BLaER1 treated with 17β-estradiol and CSF1 and Interleukin-3, amounts not matched to agents 10 nM and 100 nM (cell line): Measurements from ENCODE around the gene LIPG.
"Not testable (repeated sequence)": the region's sequence is repeated elsewhere in the genome, so short reads cannot be mapped to it uniquely, and the experiment has no call there.

ENCODE experiments used
- H3K27ac ChIP-seq, 11 experiments: shearing (Covaris generic); formaldehyde crosslinking; 2 replicates each; pipeline ENCODE4 v1.8.1; 2022
- H3K27me3 ChIP-seq, 11 experiments: shearing (Covaris generic); formaldehyde crosslinking; 2 replicates each; pipeline ENCODE4 v1.8.1; 2022
- H3K36me3 ChIP-seq, 11 experiments: shearing (Covaris generic); formaldehyde crosslinking; 2 replicates each; pipeline ENCODE4 v1.8.1; 2022
- H3K4me1 ChIP-seq, 10 experiments: shearing (Covaris generic); formaldehyde crosslinking; 2 replicates each; pipeline ENCODE4 v1.8.1; 2022
- H3K4me2 ChIP-seq, 11 experiments: shearing (Covaris generic); formaldehyde crosslinking; 2 replicates each; pipeline ENCODE4 v1.8.1; 2022
- H3K4me3 ChIP-seq, 10 experiments: shearing (Covaris generic); formaldehyde crosslinking; 2 replicates each; pipeline ENCODE4 v1.8.1; 2022
- H3K9ac ChIP-seq, 11 experiments: shearing (Covaris generic); formaldehyde crosslinking; 2 replicates each; pipeline ENCODE4 v1.8.1; 2022
- H3K9me3 ChIP-seq, 11 experiments: shearing (Covaris generic); formaldehyde crosslinking; replicated peaks in 1 of 11; 2 replicates each; pipeline ENCODE4 v1.8.1; 2022
- H4K20me1 ChIP-seq, 11 experiments: shearing (Covaris generic); formaldehyde crosslinking; 2 replicates each; pipeline ENCODE4 v1.8.1; 2022
- Cebpa-rat ChIP-seq, 11 experiments: shearing (Covaris generic); IDR thresholded peaks; 2 replicates each; pipeline ENCODE4 v1.8.1; 2022

LIPG gene

DNA sequence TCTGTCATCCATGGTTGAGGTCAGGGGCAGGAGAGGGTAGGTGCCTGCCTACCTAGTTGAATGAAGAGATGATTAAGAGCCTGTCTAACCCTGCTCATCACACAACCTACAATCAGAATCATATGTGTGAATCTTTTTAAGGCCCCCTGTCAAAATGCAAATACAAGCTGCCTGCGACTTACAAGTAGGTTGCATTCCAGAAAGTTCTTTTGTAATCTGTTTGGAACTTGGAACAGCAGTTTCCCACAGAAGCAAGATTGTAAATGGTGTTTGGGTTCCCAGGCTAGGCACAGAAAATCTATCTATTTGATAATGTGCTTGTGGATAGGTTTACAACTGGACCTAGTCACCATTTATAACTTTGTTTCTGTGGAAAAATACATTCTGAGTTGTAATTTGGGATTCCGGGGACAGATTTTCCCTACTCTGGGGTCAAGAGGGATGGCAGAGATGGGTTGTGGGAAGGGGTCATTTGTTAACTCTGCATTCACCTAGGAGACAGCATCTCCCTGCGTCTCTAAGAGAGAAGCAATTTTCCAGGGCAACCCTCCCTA, 4.4 kb downstream of the LIPG start:
- Histone ChIP-seq H3K4me2 (no peak overlapping the region), H4K20me1 (peaks cover 0 to 26% (median 0%) of the 10 kb centered on the region in 11 experiments; a peak in 8 of 22 replicates), H3K27ac (no peak overlapping the region), H3K9me3 (no peaks in the 10 kb centered on the region), H3K9ac (no peak overlapping the region), H3K4me3 (no peak overlapping the region), H3K4me1 (peaks cover 7 to 10% (median 8%) of the 10 kb centered on the region in 10 experiments; a peak in 19 of 20 replicates), H3K27me3 (peaks cover 33 to 49% (median 44%) of the 10 kb centered on the region in 11 experiments), H3K36me3 (no peaks in the 10 kb centered on the region)
- no peak for TF ChIP-seq Cebpa-rat (IDR thresholded peaks at IDR 0.05)

DNA sequence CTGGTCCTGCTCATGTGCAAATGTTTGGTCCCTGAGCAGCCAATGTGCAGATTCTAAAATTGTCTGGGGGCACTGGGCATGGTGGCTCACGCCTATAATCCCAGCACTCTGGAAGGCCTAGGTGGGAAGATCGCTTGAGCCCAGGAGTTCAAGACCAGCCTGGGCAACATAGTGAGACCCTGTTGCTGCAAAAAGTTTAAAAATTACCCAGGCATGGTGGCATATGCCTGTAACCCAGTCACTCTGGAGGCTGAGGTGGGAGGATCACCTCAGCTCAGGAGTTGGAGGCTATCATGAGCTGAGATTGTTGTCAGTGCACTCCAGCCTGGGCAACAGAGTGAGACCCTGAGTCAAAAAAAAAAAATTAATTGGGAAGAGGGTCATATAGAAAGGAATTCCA, 5.1 kb downstream of the LIPG start:
- peaks cover 26 to 42% (median 37%) of the 10 kb centered on the region in 11 experiments for H3K27me3 ChIP-seq
- H3K4me2 ChIP-seq, result no peak overlapping the region
- H3K9me3 ChIP-seq, result no peaks in the 10 kb centered on the region
- peaks cover 0 to 3% (median under 1%) of the 10 kb centered on the region in 10 experiments; a peak in 12 of 20 replicates for H3K4me1 ChIP-seq
- H3K4me3 ChIP-seq, result no peak overlapping the region
- no peaks in the 10 kb centered on the region for H3K36me3 ChIP-seq
- peaks cover 0 to 19% (median 0%) of the 10 kb centered on the region in 11 experiments; a peak in 6 of 22 replicates for H4K20me1 ChIP-seq
- no peak overlapping the region for H3K27ac ChIP-seq
- H3K9ac ChIP-seq, result no peak overlapping the region
- TF ChIP-seq Cebpa-rat (IDR thresholded peaks at IDR 0.05), result no peak

- H3K27me3 ChIP-seq, result peaks cover 0 to 15% (median 10%) of the 10 kb centered on the region in 11 experiments; a peak in 19 of 22 replicates
- H3K9me3 ChIP-seq, result no peaks in the 10 kb centered on the region
- no peak overlapping the region for H3K27ac ChIP-seq
- H3K4me2 ChIP-seq, result no peak overlapping the region
- H3K9ac ChIP-seq, result no peak overlapping the region
- H3K4me3 ChIP-seq, result no peak overlapping the region
- no peak for TF ChIP-seq Cebpa-rat (IDR thresholded peaks at IDR 0.05)
- H3K4me1 ChIP-seq, result no peaks in the 10 kb centered on the region
- no peaks in the 10 kb centered on the region for H4K20me1 ChIP-seq
- no peaks in the 10 kb centered on the region for H3K36me3 ChIP-seq
These were observed 7.9 kb downstream of the LIPG start for GRCh38 chr18:49569724-49570123.

DNA sequence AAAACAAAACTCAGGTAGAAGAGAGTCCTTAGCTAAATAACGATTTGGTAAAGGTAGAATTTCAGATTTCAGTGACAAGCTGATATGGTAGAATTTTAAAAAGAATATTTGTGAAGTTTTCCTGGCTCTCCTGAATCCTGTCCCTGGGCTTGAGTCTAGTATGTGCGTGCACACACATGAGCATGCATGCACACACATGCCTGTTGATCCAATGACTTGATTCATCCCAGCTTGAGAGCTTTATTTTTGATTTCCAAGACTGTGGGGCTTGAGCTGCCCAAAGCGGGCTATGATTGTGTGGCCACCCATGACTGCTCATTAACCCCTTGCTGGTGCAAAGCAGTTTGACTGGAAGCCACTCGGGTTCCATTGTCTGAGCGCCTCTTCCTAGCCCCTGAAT, 9.0 kb downstream of the LIPG start:
- Histone ChIP-seq H3K4me3 (no peak overlapping the region), H3K4me1 (no peaks in the 10 kb centered on the region), H4K20me1 (no peaks in the 10 kb centered on the region), H3K9me3 (no peaks in the 10 kb centered on the region), H3K36me3 (no peaks in the 10 kb centered on the region), H3K9ac (no peak overlapping the region), H3K4me2 (no peak overlapping the region), H3K27ac (no peak overlapping the region), H3K27me3 (peaks cover 0 to 5% (median under 1%) of the 10 kb centered on the region in 11 experiments; a peak in 7 of 22 replicates)
- no peak for TF ChIP-seq Cebpa-rat (IDR thresholded peaks at IDR 0.05)

DNA sequence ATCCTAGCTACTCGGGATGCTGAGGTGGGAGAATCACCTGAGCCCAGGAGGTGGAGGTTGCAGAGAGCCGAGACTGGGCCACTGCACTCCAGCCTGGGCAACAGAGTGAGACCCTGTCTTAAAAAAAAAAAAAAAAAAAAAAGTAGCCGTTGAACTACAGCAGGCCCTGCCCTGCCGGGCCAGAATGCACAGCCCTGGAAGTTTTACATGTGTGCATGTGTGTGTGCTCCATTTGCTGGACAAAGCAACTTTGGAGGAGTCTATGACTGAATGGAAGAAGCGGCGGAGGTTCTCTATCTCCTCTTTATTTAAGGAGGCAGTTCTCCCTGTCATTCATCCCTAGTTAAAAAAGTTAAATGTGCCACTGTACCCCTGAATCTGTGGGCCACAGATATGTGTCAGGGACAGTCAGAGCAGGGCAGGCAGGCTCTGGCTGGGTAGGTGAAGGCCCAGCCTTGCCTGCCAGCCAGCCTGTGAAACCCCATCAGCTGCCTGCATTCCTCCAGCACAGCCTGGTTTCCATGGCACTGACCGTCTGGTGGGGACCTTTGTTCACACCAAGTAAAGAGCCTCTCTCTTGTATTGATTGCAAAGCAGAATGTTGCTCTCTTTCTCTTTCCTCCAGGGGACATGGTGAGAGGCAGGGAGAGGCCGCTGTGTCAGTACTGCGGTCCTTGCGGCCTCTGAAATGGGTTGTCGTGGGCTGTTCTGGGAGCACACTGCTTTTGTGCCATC, 10.9 kb downstream of the LIPG start:
- Histone ChIP-seq H3K36me3 (no peaks in the 10 kb centered on the region), H3K4me3 (no peak overlapping the region)

DNA sequence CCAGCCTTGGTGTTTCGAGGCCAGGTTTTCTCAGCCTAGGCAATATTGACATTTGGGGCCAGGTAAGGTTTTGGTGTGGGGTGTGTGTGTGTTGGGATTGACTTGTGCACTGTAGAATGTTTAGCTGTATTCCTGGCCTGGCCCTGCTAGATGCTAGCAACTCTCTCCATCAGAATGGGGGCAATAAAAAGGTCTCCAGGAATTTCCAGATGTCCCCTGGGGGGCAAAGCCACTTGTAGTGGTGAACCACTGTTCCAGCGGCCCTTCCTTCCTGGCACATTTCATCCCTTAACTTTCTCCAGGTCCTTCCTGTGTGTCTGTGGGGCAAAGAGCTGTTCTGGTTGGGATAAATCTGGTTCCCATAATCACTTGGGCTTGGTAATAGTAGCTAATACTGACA, 12.0 kb downstream of the LIPG start:
- no peaks in the 10 kb centered on the region for H3K4me1 ChIP-seq
- H3K9ac ChIP-seq, result no peak overlapping the region
- H3K27me3 ChIP-seq, result no peaks in the 10 kb centered on the region
- no peaks in the 10 kb centered on the region for H4K20me1 ChIP-seq
- no peaks in the 10 kb centered on the region for H3K9me3 ChIP-seq
- no peak overlapping the region for H3K27ac ChIP-seq
- H3K36me3 ChIP-seq, result no peaks in the 10 kb centered on the region
- H3K4me3 ChIP-seq, result no peak overlapping the region
- TF ChIP-seq Cebpa-rat (IDR thresholded peaks at IDR 0.05), result no peak
- no peak overlapping the region for H3K4me2 ChIP-seq

More for the DNA sequence above, 10.9 kb downstream of the LIPG start:
- Histone ChIP-seq H3K4me2 (no peak overlapping the region), H3K9ac (no peak overlapping the region), H3K27ac (no peak overlapping the region), H3K27me3 (no peaks in the 10 kb centered on the region), H3K9me3 (no peaks in the 10 kb centered on the region), H3K4me1 (no peaks in the 10 kb centered on the region), H4K20me1 (no peaks in the 10 kb centered on the region)
- TF ChIP-seq Cebpa-rat (IDR thresholded peaks at IDR 0.05), result no peak

- not testable (repeated sequence) for H3K27ac ChIP-seq, H3K4me2 ChIP-seq, H3K4me3 ChIP-seq, H3K9ac ChIP-seq, H3K36me3 ChIP-seq, H3K4me1 ChIP-seq, H3K27me3 ChIP-seq, H4K20me1 ChIP-seq, H3K9me3 ChIP-seq
These were observed 17.2 kb downstream of the LIPG start for GRCh38 chr18:49579041-49579440.

DNA sequence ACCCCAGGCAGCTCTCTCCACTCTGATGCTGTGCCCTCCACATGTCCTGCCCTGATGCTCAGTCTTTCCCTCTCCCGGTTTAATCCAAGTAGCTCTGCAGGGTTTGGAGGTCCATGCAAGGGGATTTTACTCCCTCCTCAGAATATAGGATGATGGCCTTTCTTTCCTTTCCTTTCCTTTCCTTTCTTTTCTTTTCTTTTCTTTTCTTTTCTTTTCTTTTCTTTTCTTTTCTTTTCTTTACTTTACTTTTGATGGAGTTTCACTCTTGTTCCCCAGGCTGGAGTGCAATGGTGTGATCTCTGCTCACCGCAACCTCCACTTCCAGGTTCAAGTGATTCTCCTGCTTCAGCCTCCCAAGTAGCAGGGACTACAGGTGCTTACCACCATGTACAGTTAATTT, 17.7 kb downstream of the LIPG start:
- not testable (repeated sequence) for H3K4me3 ChIP-seq, H3K27me3 ChIP-seq, H3K27ac ChIP-seq, H3K4me1 ChIP-seq, H3K9ac ChIP-seq, H3K36me3 ChIP-seq, H3K4me2 ChIP-seq, H4K20me1 ChIP-seq, H3K9me3 ChIP-seq

- no peaks in the 10 kb centered on the region for H3K9me3 ChIP-seq
- no peaks in the 10 kb centered on the region for H4K20me1 ChIP-seq
- H3K27me3 ChIP-seq, result no peaks in the 10 kb centered on the region
- H3K36me3 ChIP-seq, result no peaks in the 10 kb centered on the region
- no peak overlapping the region for H3K9ac ChIP-seq
- no peak overlapping the region for H3K4me2 ChIP-seq
- H3K4me1 ChIP-seq, result no peaks in the 10 kb centered on the region
- no peak overlapping the region for H3K4me3 ChIP-seq
- H3K27ac ChIP-seq, result no peak overlapping the region
- no peak for TF ChIP-seq Cebpa-rat (IDR thresholded peaks at IDR 0.05)
These were observed 18.4 kb downstream of the LIPG start for GRCh38 chr18:49580279-49580678.

- Histone ChIP-seq H3K4me1 (no peaks in the 10 kb centered on the region), H3K4me2 (no peak overlapping the region), H3K27ac (no peak overlapping the region), H3K27me3 (no peaks in the 10 kb centered on the region), H4K20me1 (no peaks in the 10 kb centered on the region), H3K36me3 (no peaks in the 10 kb centered on the region), H3K9ac (no peak overlapping the region), H3K4me3 (no peak overlapping the region), H3K9me3 (no peaks in the 10 kb centered on the region)
- TF ChIP-seq Cebpa-rat (IDR thresholded peaks at IDR 0.05), result no peak
These were observed 19.5 kb downstream of the LIPG start for GRCh38 chr18:49581371-49581770.
